Measurements from ENCODE around the gene MCRIP2. TPM values are rescaled to one million over a fixed set of nuclear protein-coding genes. Genes with fewer than 3 reads are reported as not detected.

The MCRIP2 gene
- total RNA-seq, 1 experiment from 2014 or later = 69.6 TPM

GRCh38 chr16:616733-617586, 24.7 kb upstream of the MCRIP2 start:
- no peak overlapping the region for H3K4me3 ChIP-seq
- no peak for DNase-seq
- no peaks in the 10 kb centered on the region for H3K4me1 ChIP-seq (replicated peaks; ENCODE audit: insufficient read depth)
- no peaks in the 10 kb centered on the region for H3K36me3 ChIP-seq (ENCODE audit: low read depth)
- POLR2A ChIA-PET (ENCODE audit: unreplicated experiment) = no interaction called here
- no TSS peak for BruUV-seq (replicated peaks)
- no peaks in the 10 kb centered on the region for H3K9me3 ChIP-seq (ENCODE audit: insufficient read depth, low read depth)
- H3K27me3 ChIP-seq (ENCODE audit: insufficient read depth, low read depth) = no peaks in the 10 kb centered on the region
- intact Hi-C loops (cut with micrococcal nuclease; ENCODE audit: unreplicated experiment) = no loop called here
- 0 out of 2 replicates have a peak, but pooled peaks cover 3% of the 10 kb centered on the region for H3K79me2 ChIP-seq (ENCODE audit: low read depth)
- no peaks in the 10 kb centered on the region for H3K9me2 ChIP-seq (ENCODE audit: insufficient read depth)
- H3K27ac ChIP-seq = no peak overlapping the region
- no peak overlapping the region for H3K4me2 ChIP-seq
- no peak overlapping the region for H2AFZ ChIP-seq
- TF ChIP-seq CTCF (conservative IDR thresholded peaks at IDR 0.05) (no peak), EZH2 (IDR thresholded peaks at IDR 0.05; ENCODE audit: low read depth) (no peak)
- H3F3A ChIP-seq (ENCODE audit: insufficient read depth, low read depth) = peaks cover 5% of the 10 kb centered on the region
- CTCF ChIA-PET = no interaction called here
- H4K20me1 ChIP-seq (ENCODE audit: insufficient read depth) = peaks cover 14% of the 10 kb centered on the region; the same call in 1 of the 2 replicates

- no peaks in the 10 kb centered on the region for H3K9me3 ChIP-seq (ENCODE audit: insufficient read depth, low read depth)
- H2AFZ ChIP-seq = no peak overlapping the region
- peaks cover 5% of the 10 kb centered on the region for H3F3A ChIP-seq (ENCODE audit: insufficient read depth, low read depth)
- H3K4me3 ChIP-seq = no peak overlapping the region
- H4K20me1 ChIP-seq (ENCODE audit: insufficient read depth) = peaks cover 14% of the 10 kb centered on the region; the same call in 1 of the 2 replicates
- no peaks in the 10 kb centered on the region for H3K36me3 ChIP-seq (ENCODE audit: low read depth)
- H3K4me1 ChIP-seq (replicated peaks; ENCODE audit: insufficient read depth) = no peaks in the 10 kb centered on the region
- BruUV-seq (replicated peaks) = no TSS peak
- no peaks in the 10 kb centered on the region for H3K27me3 ChIP-seq (ENCODE audit: insufficient read depth, low read depth)
- no peaks in the 10 kb centered on the region for H3K9me2 ChIP-seq (ENCODE audit: insufficient read depth)
- DNase-seq = no peak
- ChIA-PET CTCF (no interaction called here), POLR2A (ENCODE audit: unreplicated experiment) (no interaction called here)
- TF ChIP-seq EZH2 (IDR thresholded peaks at IDR 0.05; ENCODE audit: low read depth) = no peak
- no peak for TF ChIP-seq CTCF (conservative IDR thresholded peaks at IDR 0.05)
- intact Hi-C loops (cut with micrococcal nuclease; ENCODE audit: unreplicated experiment) = no loop called here
- H3K79me2 ChIP-seq (ENCODE audit: low read depth) = 0 out of 2 replicates have a peak, but pooled peaks cover 3% of the 10 kb centered on the region
- H3K27ac ChIP-seq = no peak overlapping the region
- H3K4me2 ChIP-seq = no peak overlapping the region
These were observed 23.8 kb upstream of the MCRIP2 start for GRCh38 chr16:617855-618254.

GRCh38 chr16:619476-620100, 22.0 kb upstream of the MCRIP2 start:
- intact Hi-C loops (cut with micrococcal nuclease; ENCODE audit: unreplicated experiment) = no loop called here
- Histone ChIP-seq H3K27ac (no peak overlapping the region), H2AFZ (no peak overlapping the region), H3K4me3 (no peak overlapping the region), H3K27me3 (ENCODE audit: insufficient read depth, low read depth) (no peaks in the 10 kb centered on the region), H3K79me2 (ENCODE audit: low read depth) (0 out of 2 replicates have a peak, but pooled peaks cover 3% of the 10 kb centered on the region), H3K4me1 (replicated peaks; ENCODE audit: insufficient read depth) (no peaks in the 10 kb centered on the region), H3K36me3 (ENCODE audit: low read depth) (no peaks in the 10 kb centered on the region), H3F3A (ENCODE audit: insufficient read depth, low read depth) (peaks cover 15% of the 10 kb centered on the region), H3K9me3 (ENCODE audit: insufficient read depth, low read depth) (no peaks in the 10 kb centered on the region), H3K4me2 (no peak overlapping the region), H4K20me1 (ENCODE audit: insufficient read depth) (peaks cover 14% of the 10 kb centered on the region; the same call in 1 of the 2 replicates), H3K9me2 (ENCODE audit: insufficient read depth) (no peaks in the 10 kb centered on the region)
- TF ChIP-seq EZH2 (IDR thresholded peaks at IDR 0.05; ENCODE audit: low read depth) = no peak
- TF ChIP-seq CTCF (conservative IDR thresholded peaks at IDR 0.05) = no peak
- CTCF ChIA-PET = no interaction called here
- BruUV-seq (replicated peaks) = no TSS peak
- POLR2A ChIA-PET (ENCODE audit: unreplicated experiment) = no interaction called here
- no peak for DNase-seq
